Measurements from ENCODE around the gene CEP72.

- TF ChIP-seq GABPA (IDR thresholded peaks at IDR 0.05; ENCODE audit: low read depth): no peak
- no peak for TF ChIP-seq CTCF (IDR thresholded peaks at IDR 0.05)
- TF ChIP-seq SIN3A (IDR thresholded peaks at IDR 0.05; ENCODE audit: borderline replicate concordance, low read depth, low read length): no peak
- TF ChIP-seq POLR2AphosphoS5 (IDR thresholded peaks at IDR 0.05; ENCODE audit: low read depth, low read length): no peak
- no peak for TF ChIP-seq RCOR1 (IDR thresholded peaks at IDR 0.05; ENCODE audit: low read length)
These were observed 32.4 kb downstream of the CEP72 start for GRCh38 chr5:644509-644908.

Measured in SK-N-SH (cell line).